ENCODE measurements around the gene GNAQ.

GNAQ gene

DNA sequence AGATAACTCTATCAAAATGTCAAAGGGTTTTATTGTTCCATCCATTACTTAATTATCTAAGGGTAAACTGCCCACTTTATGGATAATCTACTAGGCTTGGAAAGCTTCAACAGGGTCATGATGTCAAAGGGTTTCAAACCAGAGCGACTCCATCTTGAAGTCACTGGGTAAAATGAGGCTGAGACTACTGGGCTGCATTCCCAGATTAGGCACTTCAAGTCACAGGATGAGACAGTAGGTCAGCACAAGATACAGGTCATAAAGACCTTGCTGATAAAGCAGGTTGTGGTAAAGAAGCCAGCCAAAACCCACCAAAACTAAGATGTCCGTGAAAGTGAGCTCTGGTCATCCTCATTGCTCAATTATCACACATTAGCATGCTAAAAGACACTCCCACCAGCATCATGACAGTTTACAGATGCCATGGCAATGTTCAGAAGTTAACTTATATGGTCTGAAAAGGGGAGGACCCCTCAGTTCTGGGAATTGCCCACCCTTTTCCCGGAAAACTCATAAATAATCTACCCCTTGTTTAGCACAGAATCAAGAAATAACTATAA, 138.6 kb downstream of the GNAQ start:
- no peak overlapping the region for H3K4me3 ChIP-seq (replicated peaks; ENCODE audit: low read depth, low read length)
- no peak for DNase-seq (ENCODE audit: extremely low read depth, low read depth)
- no peak for TF ChIP-seq CTCF (IDR thresholded peaks at IDR 0.05; ENCODE audit: low read depth, low read length, missing control alignments)

GRCh38 chr9:77892171-77892570, 139.4 kb downstream of the GNAQ start:
- no peak for TF ChIP-seq CTCF (IDR thresholded peaks at IDR 0.05; ENCODE audit: low read depth, low read length, missing control alignments)
- DNase-seq (ENCODE audit: extremely low read depth, low read depth) = no peak
- H3K4me3 ChIP-seq (replicated peaks; ENCODE audit: low read depth, low read length) = no peak overlapping the region

GRCh38 chr9:77891128-77891800, 140.3 kb downstream of the GNAQ start:
- no peak for TF ChIP-seq CTCF (IDR thresholded peaks at IDR 0.05; ENCODE audit: low read depth, low read length, missing control alignments)
- DNase-seq (ENCODE audit: extremely low read depth, low read depth) = no peak
- H3K4me3 ChIP-seq (replicated peaks; ENCODE audit: low read depth, low read length) = no peak overlapping the region

DNA sequence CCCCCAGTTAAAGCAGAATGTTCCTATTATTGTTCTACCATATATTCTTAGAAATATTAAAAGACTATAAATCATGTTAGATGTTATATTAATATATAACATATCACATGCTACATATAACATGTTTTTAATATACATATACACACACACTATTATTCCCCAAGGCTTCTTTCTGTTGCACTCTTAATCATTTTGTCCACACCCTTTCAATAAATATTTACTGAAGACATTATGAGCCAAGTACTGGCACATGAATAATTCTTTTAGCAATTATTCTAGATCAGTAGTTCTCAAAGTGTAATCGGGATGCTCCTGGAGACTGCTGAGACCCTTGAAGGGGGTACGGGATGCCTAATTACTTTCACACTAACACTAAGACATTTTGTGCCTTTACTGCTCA, 143.9 kb downstream of the GNAQ start:
- no peak for TF ChIP-seq CTCF (IDR thresholded peaks at IDR 0.05; ENCODE audit: low read depth, low read length, missing control alignments)
- no peak for DNase-seq (ENCODE audit: extremely low read depth, low read depth)
- H3K4me3 ChIP-seq (replicated peaks; ENCODE audit: low read depth, low read length) = no peak overlapping the region

- H3K4me3 ChIP-seq (replicated peaks; ENCODE audit: low read depth, low read length) = no peak overlapping the region
- no peak for DNase-seq (ENCODE audit: extremely low read depth, low read depth)
- TF ChIP-seq CTCF (IDR thresholded peaks at IDR 0.05; ENCODE audit: low read depth, low read length, missing control alignments) = no peak
Observed at GRCh38 chr9:77885104-77885672, 146.4 kb downstream of the GNAQ start.

GRCh38 chr9:77883846-77884771, 147.5 kb downstream of the GNAQ start:
- TF ChIP-seq CTCF (IDR thresholded peaks at IDR 0.05; ENCODE audit: low read depth, low read length, missing control alignments) = no peak
- H3K4me3 ChIP-seq (replicated peaks; ENCODE audit: low read depth, low read length) = no peak overlapping the region
- DNase-seq (ENCODE audit: extremely low read depth, low read depth) = no peak
